IPS-18c (cell line): ENCODE data around the gene LRRC4.

Source experiments
- H3K4me3 ChIP-seq: 2 replicates; pipeline ENCODE4 v1.7.0; 2013; ENCODE audit warnings: low read depth, mild to moderate bottlenecking, low read length, moderate library complexity; ENCODE audit not compliant: insufficient read depth
- H3K9me3 ChIP-seq: one replicate; pipeline ENCODE4 v1.6.1; 2013; ENCODE audit warnings: mild to moderate bottlenecking, low read length, moderate library complexity; ENCODE audit not compliant: control insufficient read depth, insufficient read depth

Gene LRRC4

GRCh38 chr7:128065872-128066271, 34.6 kb upstream of the LRRC4 start:
- Histone ChIP-seq H3K4me3 (no peak overlapping the region), H3K9me3 (no peaks in the 10 kb centered on the region)

GRCh38 chr7:128063088-128063487, 31.9 kb upstream of the LRRC4 start:
- Histone ChIP-seq H3K9me3 (no peaks in the 10 kb centered on the region), H3K4me3 (no peak overlapping the region)

- no peaks in the 10 kb centered on the region for H3K9me3 ChIP-seq
- no peak overlapping the region for H3K4me3 ChIP-seq
These were observed 28.8 kb upstream of the LRRC4 start for GRCh38 chr7:128060018-128060417.

- H3K4me3 ChIP-seq, result no peak overlapping the region
- H3K9me3 ChIP-seq, result no peaks in the 10 kb centered on the region
These were observed 28.1 kb upstream of the LRRC4 start for GRCh38 chr7:128059143-128059988.

GRCh38 chr7:128057909-128058308, 26.7 kb upstream of the LRRC4 start:
- Histone ChIP-seq H3K4me3 (no peak overlapping the region), H3K9me3 (no peaks in the 10 kb centered on the region)

GRCh38 chr7:128056901-128057300, 25.7 kb upstream of the LRRC4 start:
- no peak overlapping the region for H3K4me3 ChIP-seq

GRCh38 chr7:128055637-128056036, 24.4 kb upstream of the LRRC4 start:
- H3K9me3 ChIP-seq, result no peaks in the 10 kb centered on the region
- H3K4me3 ChIP-seq, result no peak overlapping the region

More at GRCh38 chr7:128056901-128057300, 25.7 kb upstream of the LRRC4 start:
- H3K9me3 ChIP-seq, result no peaks in the 10 kb centered on the region

- no peaks in the 10 kb centered on the region for H3K9me3 ChIP-seq
- H3K4me3 ChIP-seq, result no peak overlapping the region
These were observed 23.3 kb upstream of the LRRC4 start for GRCh38 chr7:128054511-128054910.

GRCh38 chr7:128053991-128054390, 22.8 kb upstream of the LRRC4 start:
- no peaks in the 10 kb centered on the region for H3K9me3 ChIP-seq

GRCh38 chr7:128053023-128053422, 21.8 kb upstream of the LRRC4 start:
- Histone ChIP-seq H3K4me3 (no peak overlapping the region), H3K9me3 (no peaks in the 10 kb centered on the region)

More at GRCh38 chr7:128053991-128054390, 22.8 kb upstream of the LRRC4 start:
- no peak overlapping the region for H3K4me3 ChIP-seq

- H3K4me3 ChIP-seq, result no peak overlapping the region
- H3K9me3 ChIP-seq, result no peaks in the 10 kb centered on the region
These were observed 21.2 kb upstream of the LRRC4 start for GRCh38 chr7:128052404-128052803.

- no peaks in the 10 kb centered on the region for H3K9me3 ChIP-seq
- no peak overlapping the region for H3K4me3 ChIP-seq
These were observed 14.5 kb upstream of the LRRC4 start for GRCh38 chr7:128045766-128046165.

- no peaks in the 10 kb centered on the region for H3K9me3 ChIP-seq
- H3K4me3 ChIP-seq, result no peak overlapping the region
These were observed 13.9 kb upstream of the LRRC4 start for GRCh38 chr7:128045158-128045557.

GRCh38 chr7:128044064-128044463, 12.8 kb upstream of the LRRC4 start:
- H3K9me3 ChIP-seq, result no peaks in the 10 kb centered on the region

GRCh38 chr7:128042012-128042411, 10.8 kb upstream of the LRRC4 start:
- H3K4me3 ChIP-seq, result no peak overlapping the region
- no peaks in the 10 kb centered on the region for H3K9me3 ChIP-seq

More at GRCh38 chr7:128044064-128044463, 12.8 kb upstream of the LRRC4 start:
- no peak overlapping the region for H3K4me3 ChIP-seq

GRCh38 chr7:128041203-128041602, 10.0 kb upstream of the LRRC4 start:
- Histone ChIP-seq H3K4me3 (no peak overlapping the region), H3K9me3 (no peaks in the 10 kb centered on the region)

- Histone ChIP-seq H3K9me3 (no peaks in the 10 kb centered on the region), H3K4me3 (no peak overlapping the region)
These were observed 9.0 kb upstream of the LRRC4 start for GRCh38 chr7:128040205-128040604.

- Histone ChIP-seq H3K4me3 (no peak overlapping the region), H3K9me3 (no peaks in the 10 kb centered on the region)
These were observed 8.3 kb upstream of the LRRC4 start for GRCh38 chr7:128039544-128039953.
